OCI-LY7 (cell line): ENCODE results near the gene DIP2C. TPM values are rescaled to one million over a fixed set of nuclear protein-coding genes. Genes with fewer than 3 reads are reported as not detected.
"Not testable (repeated sequence)": the region's sequence is repeated elsewhere in the genome, so short reads cannot be mapped to it uniquely, and the experiment has no call there.

Experiments
- BruUV-seq: library from RNA; stranded (reverse); fragments of 400-500 nt; replicated peaks from 2 replicates; lab custom pipeline; 2021; lab: Mats Ljungman, UMichigan
- CTCF ChIA-PET: fragments of 300-600 bp; sonication (Branson Sonifier 250); formaldehyde crosslinking; loops from one replicate; lab custom pipeline; 2022; ENCODE audit warnings: antibody characterized with exemption; ENCODE audit not compliant: unreplicated experiment; lab: Charles Lee
- POLR2A ChIA-PET: fragments of 300-600 bp; sonication (Branson Sonifier 250); formaldehyde crosslinking; loops from one replicate; lab custom pipeline; 2022; ENCODE audit warnings: antibody characterized with exemption; lab: Charles Lee
- DNase-seq: peaks from one replicate; pipeline ENCODE4 v3.0.0-alpha.2; 2015; ENCODE audit warnings: low spot score
- H2AFZ ChIP-seq: fragments of 200-600 bp; sonication (generic), shearing (Covaris generic); 2 replicates; pipeline ENCODE4 v1.6.1; 2014; ENCODE audit warnings: mild to moderate bottlenecking, antibody characterized with exemption, low read length, moderate library complexity
- H3K27ac ChIP-seq: fragments of 200-600 bp; sonication (generic); 2 replicates; pipeline ENCODE4 v1.5.1; 2014; ENCODE audit warnings: mixed run types, low read depth, mild to moderate bottlenecking, moderate library complexity, low read length, inconsistent platforms; ENCODE audit not compliant: poor library complexity, severe bottlenecking
- H3K36me3 ChIP-seq: fragments of 200-600 bp; sonication (generic); 2 replicates; pipeline ENCODE4 v1.6.1; 2014; ENCODE audit warnings: mild to moderate bottlenecking, antibody characterized with exemption, low read length, moderate library complexity, mixed read lengths; ENCODE audit not compliant: insufficient read depth
- H3K4me1 ChIP-seq: fragments of 200-600 bp; sonication (generic); 2 replicates; pipeline ENCODE4 v1.5.1; 2014; ENCODE audit warnings: mild to moderate bottlenecking, low read length; ENCODE audit not compliant: insufficient read depth, poor library complexity, severe bottlenecking
- H3K4me2 ChIP-seq: fragments of 200-600 bp; sonication (generic); 2 replicates; pipeline ENCODE4 v1.6.1; 2014; ENCODE audit warnings: mild to moderate bottlenecking, low read length
- H3K4me3 ChIP-seq: fragments of 200-600 bp; sonication (generic); 2 replicates; pipeline ENCODE4 v1.5.1; 2014; ENCODE audit warnings: mild to moderate bottlenecking, low read depth, low read length; ENCODE audit not compliant: poor library complexity, severe bottlenecking
- H3K79me2 ChIP-seq: fragments of 200-600 bp; sonication (generic); 2 replicates; pipeline ENCODE4 v1.6.1; 2016; ENCODE audit warnings: low read depth, mild to moderate bottlenecking, low read length, moderate library complexity, mixed read lengths; ENCODE audit not compliant: insufficient read depth
- H3K9me2 ChIP-seq: fragments of 200-600 bp; sonication (generic); 2 replicates; pipeline ENCODE4 v1.6.1; 2016; ENCODE audit warnings: mild to moderate bottlenecking, low read length, mixed read lengths; ENCODE audit not compliant: insufficient read depth
- H3K9me3 ChIP-seq: fragments of 200-600 bp; sonication (generic); 2 replicates; pipeline ENCODE4 v1.6.1; 2014; ENCODE audit warnings: mild to moderate bottlenecking, mixed run types, low read length, mixed read lengths
- H4K20me1 ChIP-seq: fragments of 200-600 bp; sonication (generic); 2 replicates; pipeline ENCODE4 v1.6.1; 2014; ENCODE audit warnings: mild to moderate bottlenecking, antibody characterized with exemption, low read length, moderate library complexity, mixed read lengths; ENCODE audit not compliant: insufficient read depth
- CTCF ChIP-seq: fragments of 200-600 bp; sonication (generic); conservative IDR thresholded peaks from 2 replicates; pipeline ENCODE4 v1.5.1; 2014; ENCODE audit warnings: mild to moderate bottlenecking, antibody characterized with exemption, low read length, moderate library complexity, mixed read lengths
- EZH2phosphoT487 ChIP-seq: fragments of 200-600 bp; sonication (generic); IDR thresholded peaks from 2 replicates; pipeline ENCODE4 v1.6.1; 2018; ENCODE audit warnings: low read depth, borderline replicate concordance, mild to moderate bottlenecking, mixed run types, antibody characterized with exemption, low read length, moderate library complexity, mixed read lengths
- intact Hi-C: fragments of 100-400 bp; cut with micrococcal nuclease; formaldehyde crosslinking; loops from one replicate; pipeline ENCODE4 v1.10.0; 2022; ENCODE audit not compliant: unreplicated experiment
- total RNA-seq, 2 experiments: library from RNA; depleted of rRNA in 1 of 2; stranded (reverse); fragments of >200 nt in 1 of 2; shearing (Covaris generic) in 1 of 2; gene quantifications; 2 replicates each; pipeline ENCODE4 v1.2.3, GENCODE V29; 2014 to 2022

The DIP2C gene
- total RNA-seq, 2 experiments from 2014 or later, result 10.9 to 29.5 TPM

- peak overlapping the region; percentile 96 for H3K27ac ChIP-seq
- no peaks in the 10 kb centered on the region for H4K20me1 ChIP-seq
- no peaks in the 10 kb centered on the region for H3K79me2 ChIP-seq
- peaks cover 94% of the 10 kb centered on the region for H3K4me1 ChIP-seq
- H3K4me3 ChIP-seq, result peak overlapping the region; percentile 21
- no peaks in the 10 kb centered on the region for H3K9me2 ChIP-seq
- intact Hi-C loops, result no loop called here
- CTCF ChIA-PET, result no interaction called here
- H3K4me2 ChIP-seq, result peak overlapping the region; percentile 77
- no peak for TF ChIP-seq CTCF
- TF ChIP-seq EZH2phosphoT487, result no peak
- no TSS peak for BruUV-seq
- POLR2A ChIA-PET, result interaction anchor here (0.7 to 2.7 kb wide), 4 partner anchors 11 to 246 kb away, joined by 4 to 13 read pairs (median 4); no protein-coding TSS in a partner anchor
- no peak for DNase-seq
- H3K36me3 ChIP-seq, result peaks cover 40% of the 10 kb centered on the region
- no peak overlapping the region for H2AFZ ChIP-seq
- H3K9me3 ChIP-seq, result no peaks in the 10 kb centered on the region
These were observed 384.4 kb downstream of the DIP2C start for GRCh38 chr10:305034-305433.

GRCh38 chr10:301536-301935, 387.9 kb downstream of the DIP2C start:
- intact Hi-C loops, result no loop called here
- H3K79me2 ChIP-seq, result no peaks in the 10 kb centered on the region

GRCh38 chr10:300580-300979, 388.9 kb downstream of the DIP2C start:
- H4K20me1 ChIP-seq, intact Hi-C loops, H3K79me2 ChIP-seq, H2AFZ ChIP-seq, POLR2A ChIA-PET, H3K9me2 ChIP-seq, CTCF ChIA-PET, BruUV-seq, DNase-seq, H3K4me3 ChIP-seq, H3K9me3 ChIP-seq: not testable (repeated sequence)
- H3K27ac ChIP-seq, result peak overlapping the region; percentile 84
- peaks cover 77% of the 10 kb centered on the region for H3K4me1 ChIP-seq
- peaks cover 20% of the 10 kb centered on the region for H3K36me3 ChIP-seq
- H3K4me2 ChIP-seq, result peak overlapping the region; percentile 68

More at GRCh38 chr10:301536-301935, 387.9 kb downstream of the DIP2C start:
- Histone ChIP-seq H3K9me2 (no peaks in the 10 kb centered on the region), H4K20me1 (no peaks in the 10 kb centered on the region), H3K4me3 (no peak overlapping the region), H3K9me3 (no peaks in the 10 kb centered on the region), H3K4me1 (peaks cover 86% of the 10 kb centered on the region), H2AFZ (no peak overlapping the region), H3K36me3 (peaks cover 20% of the 10 kb centered on the region), H3K27ac (peak overlapping the region; percentile 84), H3K4me2 (no peak overlapping the region)
- TF ChIP-seq EZH2phosphoT487, result no peak
- no peak for TF ChIP-seq CTCF
- no TSS peak for BruUV-seq
- ChIA-PET POLR2A (no interaction called here), CTCF (no interaction called here)
- DNase-seq, result no peak
